ENCODE measurements around the gene WRNIP1.
"Not testable (repeated sequence)": the region's sequence is repeated elsewhere in the genome, so short reads cannot be mapped to it uniquely, and the experiment has no call there.

Gene WRNIP1

GRCh38 chr6:2790588-2791449 lies 25.6 kb downstream of the WRNIP1 start:
- peak; percentile 93 for DNase-seq

- DNase-seq: no peak
Measured at GRCh38 chr6:2791450-2791974, 26.3 kb downstream of the WRNIP1 start.

GRCh38 chr6:2792330-2793110 lies 27.3 kb downstream of the WRNIP1 start:
- no peak for DNase-seq

- no peak for DNase-seq
Measured at GRCh38 chr6:2793534-2794151, 28.4 kb downstream of the WRNIP1 start.

- peak; percentile 7 for DNase-seq
Measured at GRCh38 chr6:2794171-2794730, 29.1 kb downstream of the WRNIP1 start.

- no peak for DNase-seq
Measured at GRCh38 chr6:2795162-2795561, 30.0 kb downstream of the WRNIP1 start.

GRCh38 chr6:2795956-2796355 lies 30.8 kb downstream of the WRNIP1 start:
- no peak for DNase-seq

- no peak for DNase-seq
Measured at GRCh38 chr6:2796861-2797260, 31.7 kb downstream of the WRNIP1 start.

- DNase-seq: no peak
Measured at GRCh38 chr6:2797564-2798031, 32.4 kb downstream of the WRNIP1 start.

- no peak for DNase-seq
Measured at GRCh38 chr6:2798586-2799134, 33.5 kb downstream of the WRNIP1 start.

GRCh38 chr6:2799936-2800527 lies 34.8 kb downstream of the WRNIP1 start:
- no peak for DNase-seq

- no peak for DNase-seq
Measured at GRCh38 chr6:2800552-2801316, 35.5 kb downstream of the WRNIP1 start.

- not testable (repeated sequence) for DNase-seq
Measured at GRCh38 chr6:2801687-2802086, 36.5 kb downstream of the WRNIP1 start.

GRCh38 chr6:2802521-2803060 lies 37.4 kb downstream of the WRNIP1 start:
- no peak for DNase-seq

GRCh38 chr6:2803731-2804429 lies 38.7 kb downstream of the WRNIP1 start:
- no peak for DNase-seq

- no peak for DNase-seq
Measured at GRCh38 chr6:2804516-2804915, 39.3 kb downstream of the WRNIP1 start.

GRCh38 chr6:2805031-2805430 lies 39.8 kb downstream of the WRNIP1 start:
- DNase-seq: no peak

GRCh38 chr6:2806644-2807043 lies 41.5 kb downstream of the WRNIP1 start:
- DNase-seq: no peak

- no peak for DNase-seq
Measured at GRCh38 chr6:2807342-2808090, 42.3 kb downstream of the WRNIP1 start.

GRCh38 chr6:2809015-2809414 lies 43.8 kb downstream of the WRNIP1 start:
- DNase-seq: no peak

Data from HCEC 1CT (cell line).